Suppressor macrophage treated with lipopolysaccharide for 1 hour (primary cell): ENCODE measurements around the gene XRCC1.
"Not testable (repeated sequence)": the region's sequence is repeated elsewhere in the genome, so short reads cannot be mapped to it uniquely, and the experiment has no call there.

Experiments used
- DNase-seq, 3 donors: peaks; one replicate each; pipeline ENCODE4 v3.0.0-alpha.2; 2020 to 2022

Gene XRCC1

GRCh38 chr19:43598445-43599240 is 23.3 kb upstream of the XRCC1 start:
- no peak for DNase-seq

- DNase-seq, result peak in 1 of 3 donors; percentile 21
Measured at GRCh38 chr19:43597876-43598275, 22.5 kb upstream of the XRCC1 start.

GRCh38 chr19:43596842-43597461 is 21.6 kb upstream of the XRCC1 start:
- DNase-seq, result no peak

GRCh38 chr19:43595999-43596841 is 20.9 kb upstream of the XRCC1 start, which contains the start of the genes IRGQ and ZNF576:
Gene IRGQ (minus strand): TSS chr19:43596134. CDS start chr19:43595338, 796 bp downstream.
Gene ZNF576 (plus strand): TSS chr19:43596595. CDS start chr19:43597109, 514 bp downstream.
- DNase-seq, result peak; percentile 100

GRCh38 chr19:43595605-43595998 is 20.3 kb upstream of the XRCC1 start:
- DNase-seq, result no peak

- DNase-seq, result peak; percentile 88 to 92 (median 88)
Measured at GRCh38 chr19:43594710-43595604, 19.6 kb upstream of the XRCC1 start.

- no peak for DNase-seq
Measured at GRCh38 chr19:43594081-43594697, 18.9 kb upstream of the XRCC1 start.

- no peak for DNase-seq
Measured at GRCh38 chr19:43592800-43593350, 17.5 kb upstream of the XRCC1 start.

GRCh38 chr19:43591904-43592772 is 16.8 kb upstream of the XRCC1 start:
- no peak for DNase-seq

GRCh38 chr19:43589678-43590077 is 14.4 kb upstream of the XRCC1 start:
- no peak for DNase-seq

GRCh38 chr19:43589277-43589676 is 13.9 kb upstream of the XRCC1 start:
- no peak for DNase-seq

GRCh38 chr19:43587029-43587428 is 11.7 kb upstream of the XRCC1 start:
- DNase-seq, result not testable (repeated sequence)

- DNase-seq, result no peak
Measured at GRCh38 chr19:43586346-43586745, 11.0 kb upstream of the XRCC1 start.

GRCh38 chr19:43584484-43584883 is 9.2 kb upstream of the XRCC1 start:
- DNase-seq, result no peak

GRCh38 chr19:43582495-43582894 is 7.2 kb upstream of the XRCC1 start:
- DNase-seq, result no peak

GRCh38 chr19:43581467-43581866 is 6.1 kb upstream of the XRCC1 start:
- no peak for DNase-seq

GRCh38 chr19:43578787-43579186 is 3.5 kb upstream of the XRCC1 start:
- DNase-seq, result no peak

GRCh38 chr19:43575955-43576878 is 890 bp upstream of the XRCC1 start:
- no peak for DNase-seq
